DND-41 (cell line): ENCODE measurements around the gene GALNT18.

Source experiments
- ATAC-seq: fragments of 200-7000 bp; cut with Tn5 transposase; 3 replicates; pipeline ENCODE4 v1.9.1; 2021; ENCODE audit warnings: low read depth; ENCODE audit not compliant: insufficient read depth
- DNase-seq: peaks from one replicate; pipeline ENCODE4 v3.0.0-alpha.2; 2020
- H2AFZ ChIP-seq: 2 replicates; pipeline ENCODE4 v1.6.0; 2012; ENCODE audit warnings: low read depth, low read length
- H3K27ac ChIP-seq: 2 replicates; pipeline ENCODE4 v1.5.1; 2012; ENCODE audit warnings: low read length, inconsistent platforms
- H3K27me3 ChIP-seq: fragments of 200-600 bp; sonication (generic); 2 replicates; pipeline ENCODE4 v1.6.0; 2012; ENCODE audit warnings: low read length, mild to moderate bottlenecking, inconsistent platforms; ENCODE audit not compliant: insufficient read depth, poor library complexity
- H3K36me3 ChIP-seq: 2 replicates; pipeline ENCODE4 v1.5.1; 2012; ENCODE audit warnings: low read length, inconsistent platforms; ENCODE audit not compliant: insufficient read depth
- H3K4me1 ChIP-seq: 2 replicates; pipeline ENCODE4 v1.5.1; 2012; ENCODE audit warnings: mild to moderate bottlenecking, low read length; ENCODE audit not compliant: insufficient read depth
- H3K4me2 ChIP-seq: 2 replicates; pipeline ENCODE4 v1.6.0; 2012; ENCODE audit warnings: mild to moderate bottlenecking, moderate library complexity, low read length, inconsistent platforms; ENCODE audit not compliant: insufficient read depth
- H3K4me3 ChIP-seq, 2 experiments: fragments of 200-600 bp in 1 of 2; shearing (Covaris generic) in 1 of 2; 2 replicates each; pipeline ENCODE4 v1.5.1; 2012 to 2016; ENCODE audit warnings: inconsistent platforms in 2 of 2, low read length in 2 of 2, mild to moderate bottlenecking in 2 of 2, low read depth in 1 of 2, moderate library complexity in 1 of 2
- H3K79me2 ChIP-seq: 2 replicates; pipeline ENCODE4 v1.6.0; 2012; ENCODE audit warnings: low read length, inconsistent platforms; ENCODE audit not compliant: insufficient read depth
- H3K9ac ChIP-seq: 2 replicates; pipeline ENCODE4 v1.6.0; 2012; ENCODE audit warnings: low read depth, mild to moderate bottlenecking, inconsistent platforms, low read length, moderate library complexity
- H3K9me3 ChIP-seq: 2 replicates; pipeline ENCODE4 v1.5.1; 2012; ENCODE audit warnings: low read length, moderate library complexity, mild to moderate bottlenecking, inconsistent platforms; ENCODE audit not compliant: insufficient read depth, severe bottlenecking
- H4K20me1 ChIP-seq: 2 replicates; pipeline ENCODE4 v1.6.0; 2012; ENCODE audit warnings: low read length; ENCODE audit not compliant: insufficient read depth
- EZH2 ChIP-seq: IDR thresholded peaks from 3 replicates; pipeline ENCODE4 v1.6.1; 2012; ENCODE audit warnings: borderline replicate concordance, low read depth, mild to moderate bottlenecking, moderate library complexity, low read length, inconsistent platforms; ENCODE audit not compliant: severe bottlenecking
- TF ChIP-seq, protein P1 (sequence below): IDR thresholded peaks from 2 replicates; pipeline ENCODE4 v1.5.1; 2012; ENCODE audit warnings: borderline replicate concordance, low read length, moderate library complexity, mild to moderate bottlenecking; ENCODE audit not compliant: poor library complexity, severe bottlenecking; ENCODE audit errors: extremely low read depth

The GALNT18 gene

GRCh38 chr11:11531131-11531908, 90.5 kb downstream of the GALNT18 start:
- TF ChIP-seq, protein P1, sequence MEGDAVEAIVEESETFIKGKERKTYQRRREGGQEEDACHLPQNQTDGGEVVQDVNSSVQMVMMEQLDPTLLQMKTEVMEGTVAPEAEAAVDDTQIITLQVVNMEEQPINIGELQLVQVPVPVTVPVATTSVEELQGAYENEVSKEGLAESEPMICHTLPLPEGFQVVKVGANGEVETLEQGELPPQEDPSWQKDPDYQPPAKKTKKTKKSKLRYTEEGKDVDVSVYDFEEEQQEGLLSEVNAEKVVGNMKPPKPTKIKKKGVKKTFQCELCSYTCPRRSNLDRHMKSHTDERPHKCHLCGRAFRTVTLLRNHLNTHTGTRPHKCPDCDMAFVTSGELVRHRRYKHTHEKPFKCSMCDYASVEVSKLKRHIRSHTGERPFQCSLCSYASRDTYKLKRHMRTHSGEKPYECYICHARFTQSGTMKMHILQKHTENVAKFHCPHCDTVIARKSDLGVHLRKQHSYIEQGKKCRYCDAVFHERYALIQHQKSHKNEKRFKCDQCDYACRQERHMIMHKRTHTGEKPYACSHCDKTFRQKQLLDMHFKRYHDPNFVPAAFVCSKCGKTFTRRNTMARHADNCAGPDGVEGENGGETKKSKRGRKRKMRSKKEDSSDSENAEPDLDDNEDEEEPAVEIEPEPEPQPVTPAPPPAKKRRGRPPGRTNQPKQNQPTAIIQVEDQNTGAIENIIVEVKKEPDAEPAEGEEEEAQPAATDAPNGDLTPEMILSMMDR = no peak
- TF ChIP-seq EZH2 = no peak
- no peaks in the 10 kb centered on the region for H3K4me1 ChIP-seq
- no peaks in the 10 kb centered on the region for H4K20me1 ChIP-seq
- H3K36me3 ChIP-seq = no peaks in the 10 kb centered on the region
- H3K27me3 ChIP-seq = no peaks in the 10 kb centered on the region
- H2AFZ ChIP-seq = no peak overlapping the region
- no peak overlapping the region for H3K4me3 ChIP-seq
- H3K9ac ChIP-seq = no peak overlapping the region
- ATAC-seq (no peak), DNase-seq (no peak)
- H3K27ac ChIP-seq = no peak overlapping the region
- no peak overlapping the region for H3K4me2 ChIP-seq
- no peaks in the 10 kb centered on the region for H3K9me3 ChIP-seq
- H3K79me2 ChIP-seq = no peaks in the 10 kb centered on the region

DNA sequence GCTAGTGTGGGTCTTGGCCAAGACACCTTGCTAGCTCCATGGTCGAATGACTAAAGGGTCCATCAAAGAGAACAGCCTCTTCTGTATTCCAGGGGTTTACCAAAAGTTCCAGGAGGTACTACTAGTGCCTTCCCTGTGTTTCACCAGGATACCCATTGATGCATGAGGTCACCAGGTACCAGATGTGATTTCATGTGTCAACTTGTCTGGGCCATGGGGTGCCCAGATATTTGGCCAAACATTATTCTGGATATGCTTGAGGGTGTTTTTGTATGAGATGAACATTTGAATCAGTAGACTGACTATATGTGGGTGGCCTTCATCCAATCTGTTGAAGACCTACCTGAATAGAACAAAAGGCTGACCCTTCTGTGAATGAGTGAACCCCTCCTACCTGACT, 92.8 kb downstream of the GALNT18 start:
- Histone ChIP-seq H3K36me3 (no peaks in the 10 kb centered on the region), H3K27ac (no peak overlapping the region), H3K79me2 (no peaks in the 10 kb centered on the region), H4K20me1 (no peaks in the 10 kb centered on the region), H3K9ac (no peak overlapping the region), H3K4me3 (no peak overlapping the region), H3K27me3 (no peaks in the 10 kb centered on the region), H3K4me1 (no peaks in the 10 kb centered on the region), H2AFZ (no peak overlapping the region), H3K9me3 (no peaks in the 10 kb centered on the region), H3K4me2 (no peak overlapping the region)
- no peak for TF ChIP-seq EZH2
- TF ChIP-seq, protein P1 = no peak
- ATAC-seq (no peak), DNase-seq (no peak)

- Histone ChIP-seq H3K4me1 (no peaks in the 10 kb centered on the region), H3K79me2 (no peaks in the 10 kb centered on the region), H3K9ac (no peak overlapping the region), H4K20me1 (peaks cover 3% of the 10 kb centered on the region; the same call in 1 of the 2 replicates), H2AFZ (no peak overlapping the region), H3K4me3 (no peak overlapping the region), H3K4me2 (no peak overlapping the region), H3K27me3 (peaks cover 4% of the 10 kb centered on the region), H3K27ac (no peak overlapping the region), H3K9me3 (no peaks in the 10 kb centered on the region), H3K36me3 (no peaks in the 10 kb centered on the region)
- no peak for DNase-seq
- no peak for ATAC-seq
- TF ChIP-seq, protein P1 = no peak
- no peak for TF ChIP-seq EZH2
These were observed 96.5 kb downstream of the GALNT18 start for GRCh38 chr11:11525283-11525682.
